Activated CD8-positive, alpha-beta memory T cell treated with anti-CD3 and anti-CD28 coated beads for 1 hour (primary cell): ENCODE data around the gene NDUFS2.
"Not testable (repeated sequence)": the region's sequence is repeated elsewhere in the genome, so short reads cannot be mapped to it uniquely, and the experiment has no call there.

ENCODE experiments used
- DNase-seq, 2 donors: peaks; one replicate each; pipeline ENCODE4 v3.0.0-alpha.2; 2020; ENCODE audit warnings: low read depth in 1 of 2; ENCODE audit errors: extremely low read depth in 1 of 2

NDUFS2 gene

DNA sequence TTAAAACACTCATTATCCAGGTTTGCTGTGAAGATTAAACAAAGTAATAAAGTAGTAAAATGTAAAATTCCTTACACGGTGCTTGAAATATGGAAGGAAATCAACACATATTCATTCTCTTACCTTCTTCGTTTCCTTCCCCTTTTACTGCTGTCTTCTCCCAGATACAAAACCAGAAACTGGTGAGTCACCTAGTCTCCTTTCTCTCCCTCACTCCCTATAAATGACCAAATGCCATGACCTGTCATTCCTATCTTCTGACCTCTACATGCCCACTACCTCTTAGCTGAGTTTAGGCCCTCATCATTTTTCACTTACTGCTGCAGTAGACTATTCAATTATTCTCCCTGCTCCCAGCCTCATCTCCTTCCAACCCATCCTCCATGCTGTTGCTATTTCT lies 40.1 kb downstream of the NDUFS2 start:
- no peak for DNase-seq

DNA sequence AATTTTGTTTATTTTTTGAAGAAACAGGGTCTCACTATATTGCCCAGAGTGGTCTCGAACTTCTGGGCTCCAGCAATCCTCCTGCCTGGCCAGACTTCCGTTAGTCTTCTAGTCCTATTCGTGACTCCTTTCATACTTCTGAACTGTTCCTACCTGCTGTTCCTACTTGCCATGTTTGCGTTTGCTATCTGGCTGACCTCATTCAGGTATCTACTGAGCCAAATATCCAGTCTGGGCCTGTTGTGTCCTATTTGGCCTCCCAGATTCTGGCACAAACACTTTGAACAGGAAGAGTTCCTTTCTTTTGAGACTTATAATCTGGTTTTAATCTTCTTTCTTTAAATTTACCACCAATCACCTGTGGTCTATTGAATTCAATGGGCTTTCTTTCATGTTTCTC lies 42.7 kb downstream of the NDUFS2 start:
- DNase-seq = no peak

DNA sequence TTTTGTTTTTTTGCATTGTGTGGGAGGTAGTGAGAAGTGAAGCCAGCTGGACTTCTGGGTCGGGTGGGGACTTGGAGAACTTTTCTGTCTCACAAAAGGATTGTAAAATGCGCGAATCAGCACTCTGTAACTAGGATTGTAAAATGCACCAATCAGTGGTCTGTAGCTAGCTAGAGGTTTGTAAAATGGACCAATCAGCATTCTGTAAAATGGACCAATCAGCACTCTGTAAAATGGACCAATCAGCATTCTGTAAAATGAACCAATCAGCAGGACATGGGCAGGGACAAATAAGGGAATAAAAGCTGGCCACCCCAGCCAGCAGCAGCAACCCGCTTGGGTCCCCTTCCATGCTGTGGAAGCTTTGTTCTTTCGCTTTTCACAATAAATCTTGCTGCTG lies 47.9 kb downstream of the NDUFS2 start:
- DNase-seq = not testable (repeated sequence)

DNA sequence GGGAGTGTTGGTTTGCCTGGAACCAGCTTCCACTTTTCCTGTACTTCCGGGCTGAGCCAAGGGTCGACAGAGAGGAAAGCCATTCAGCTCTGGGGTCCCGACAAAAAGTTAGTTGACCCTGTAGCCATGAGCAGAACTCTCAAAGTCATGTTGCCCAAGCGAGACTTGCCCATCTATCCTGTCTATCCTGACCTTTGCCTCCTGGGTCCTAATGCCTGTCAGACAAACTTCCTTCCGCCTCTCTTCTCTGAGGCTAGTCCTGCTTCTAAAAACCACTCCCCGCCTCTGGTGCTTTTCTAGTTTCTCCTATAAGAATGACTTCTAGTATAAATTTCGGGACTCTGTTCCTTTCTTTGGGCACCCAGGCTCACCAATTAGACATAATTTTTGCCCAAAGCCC lies 48.7 kb downstream of the NDUFS2 start:
- no peak for DNase-seq

DNA sequence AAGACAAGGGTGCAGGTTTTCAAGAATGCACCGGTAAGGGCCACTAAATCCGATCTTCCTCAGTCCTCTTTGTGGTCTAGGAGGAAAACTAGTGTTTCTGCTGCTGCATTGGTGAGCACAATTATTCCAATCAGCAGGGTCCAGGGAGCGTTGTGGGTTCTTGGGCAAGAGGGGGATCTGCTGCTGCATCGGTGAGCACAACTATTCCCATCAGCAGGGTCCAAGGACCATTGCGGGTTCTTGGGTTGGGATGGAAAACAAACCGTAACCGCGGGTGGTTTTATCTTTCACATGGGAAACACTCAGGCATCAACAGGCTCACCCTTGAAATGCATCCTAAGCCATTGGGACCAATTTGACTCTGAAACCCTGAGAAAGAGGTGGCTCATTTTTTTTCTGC lies 49.4 kb downstream of the NDUFS2 start:
- DNase-seq = no peak

DNA sequence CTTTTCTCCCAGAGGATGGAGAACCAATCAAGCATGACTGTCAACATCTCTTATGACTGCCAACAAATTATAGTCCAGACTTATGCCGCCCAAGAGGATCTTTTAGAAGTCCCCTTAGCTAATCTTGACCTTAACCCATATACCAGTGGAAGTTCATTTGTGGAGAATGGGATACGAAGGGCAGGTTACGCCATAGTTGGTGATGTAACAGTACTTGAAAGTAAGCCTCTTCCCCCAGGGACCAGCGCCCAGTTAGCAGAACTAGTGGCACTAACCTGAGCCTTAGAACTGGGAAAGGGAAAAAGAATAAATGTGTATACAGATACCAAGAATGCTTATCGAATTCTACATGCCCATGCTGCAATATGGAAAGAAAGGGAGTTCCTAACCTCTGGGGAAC lies 53.1 kb downstream of the NDUFS2 start:
- not testable (repeated sequence) for DNase-seq

DNA sequence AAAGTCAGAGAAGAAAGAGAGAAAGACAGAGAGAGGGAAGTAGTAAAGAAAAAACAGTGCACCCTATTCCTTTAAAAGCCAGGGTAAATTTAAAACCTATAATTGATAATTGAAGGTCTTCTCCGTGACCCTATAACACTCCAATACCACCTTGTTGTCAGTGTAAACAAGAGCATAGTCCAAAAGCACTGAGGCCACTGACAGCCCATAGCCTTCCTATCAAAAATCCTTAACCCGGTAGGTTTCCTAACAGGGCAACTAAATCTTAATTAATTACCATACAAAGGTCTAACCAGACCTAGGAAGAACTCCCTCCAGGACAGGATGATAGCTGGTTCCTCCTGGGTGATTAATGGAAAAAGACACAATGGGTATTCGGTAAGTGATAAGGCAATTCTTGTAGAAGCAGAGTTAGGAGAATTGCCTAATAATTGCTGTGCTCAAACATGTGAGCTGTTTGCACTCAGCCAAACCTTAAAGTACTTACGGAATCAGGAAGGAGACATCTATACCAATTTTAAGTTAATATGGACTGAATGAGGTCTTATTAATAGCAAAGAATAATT lies 53.9 kb downstream of the NDUFS2 start:
- not testable (repeated sequence) for DNase-seq

DNA sequence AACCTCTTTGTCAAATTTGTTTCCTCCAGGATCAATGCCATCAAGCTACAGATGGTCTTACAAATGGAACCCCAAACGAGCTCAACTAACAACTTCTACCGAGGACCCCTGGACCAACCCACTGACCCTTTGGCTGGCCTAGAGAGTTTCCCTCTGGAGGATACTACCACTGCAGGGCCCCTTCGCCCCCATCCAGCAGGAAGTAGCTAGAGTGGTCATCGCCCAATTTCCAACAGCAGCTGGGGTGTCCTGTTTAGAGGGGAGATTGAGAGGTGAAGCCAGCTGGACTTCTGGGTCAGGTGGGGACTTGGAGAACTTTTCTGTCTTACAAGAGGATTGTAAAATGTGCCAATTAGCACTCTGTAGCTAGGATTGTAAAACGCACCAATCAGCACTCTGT lies 54.9 kb downstream of the NDUFS2 start:
- DNase-seq = not testable (repeated sequence)

DNA sequence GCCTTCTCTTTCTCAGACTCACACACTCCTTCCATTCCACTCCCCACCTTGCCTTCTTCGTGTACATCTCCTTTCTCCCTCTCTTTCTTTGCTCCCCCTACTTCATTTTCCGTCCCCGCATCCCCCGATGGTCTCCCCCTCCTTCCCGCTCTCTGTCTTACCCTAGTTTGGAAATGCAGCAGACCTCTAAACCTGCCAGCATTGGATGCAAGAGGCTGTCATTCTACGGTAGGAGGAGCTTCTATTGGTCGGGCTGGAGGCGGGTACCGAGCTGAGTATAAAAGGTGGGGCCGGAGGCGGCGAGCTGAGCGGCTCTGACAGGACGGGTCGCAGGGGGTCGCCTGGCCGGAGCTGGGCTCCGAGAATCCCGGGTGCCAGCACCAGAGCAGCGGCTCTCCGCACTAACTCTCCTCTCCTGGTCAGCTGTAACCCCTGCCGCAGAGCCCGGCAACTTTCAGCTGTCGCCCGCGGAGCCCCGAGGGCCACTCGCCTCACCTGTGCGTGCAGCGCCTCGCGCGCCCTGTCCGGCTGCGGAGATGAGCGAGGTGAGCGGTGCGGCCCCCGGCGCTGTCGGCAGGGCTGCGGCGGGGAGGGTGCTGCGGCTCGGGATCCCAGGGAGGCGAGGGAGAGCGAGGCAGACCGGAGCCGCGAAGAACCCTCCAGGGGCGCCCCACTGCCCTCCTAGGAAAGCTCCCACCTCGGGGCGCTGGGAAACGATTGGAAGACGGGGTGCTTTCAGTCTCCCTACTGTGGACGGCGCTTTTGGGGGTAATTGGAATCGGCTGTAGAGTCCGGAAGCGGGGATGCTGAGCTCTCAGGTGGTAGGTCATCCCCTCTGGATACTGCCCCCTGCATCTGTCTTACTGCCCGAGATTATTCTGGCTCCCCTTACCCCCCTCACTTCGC lies 56.5 kb downstream of the NDUFS2 start, which contains the start of gene PCP4L1:
Gene PCP4L1, plus strand, starts transcription at position 307 of the 906 bp plus-strand sequence. Its CDS starts 230 bp downstream, at position 537.
- no peak for DNase-seq

DNA sequence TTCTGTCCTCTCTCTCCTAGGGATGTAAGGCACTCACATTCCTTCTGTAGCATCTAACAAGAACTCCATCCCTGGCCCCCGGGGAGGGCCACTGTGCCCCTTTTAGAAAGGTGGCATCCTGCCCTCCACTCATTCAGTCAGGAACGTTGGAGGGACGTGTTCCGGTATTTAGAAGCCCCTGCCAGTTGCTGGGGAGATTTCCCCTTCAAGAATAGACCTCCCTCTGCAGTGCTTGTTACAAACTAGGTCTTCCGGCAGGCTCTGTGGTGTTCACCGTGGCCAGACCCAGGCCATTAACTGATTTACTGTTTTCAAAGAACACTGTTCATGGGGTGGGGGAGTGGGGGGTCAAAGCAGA lies 57.2 kb downstream of the NDUFS2 start:
- no peak for DNase-seq

DNA sequence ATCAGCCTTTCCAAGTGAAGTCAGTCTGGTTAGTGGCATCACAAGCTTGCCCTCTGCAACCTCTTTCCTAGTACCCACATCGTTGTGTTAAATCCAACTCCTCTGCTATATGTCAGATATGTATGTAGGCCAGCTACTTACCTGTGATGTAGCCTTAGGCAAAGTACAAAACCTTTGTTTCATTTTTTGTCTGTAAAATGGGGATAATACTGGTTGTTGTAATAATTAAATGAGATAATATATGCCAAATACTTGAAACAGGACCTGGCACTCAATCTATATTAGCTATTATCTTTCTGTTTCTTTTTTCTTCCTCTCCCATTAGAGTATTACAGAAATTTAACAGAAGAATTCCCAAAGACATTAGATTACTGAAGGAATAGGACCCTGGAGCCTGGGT lies 57.6 kb downstream of the NDUFS2 start:
- DNase-seq = no peak

DNA sequence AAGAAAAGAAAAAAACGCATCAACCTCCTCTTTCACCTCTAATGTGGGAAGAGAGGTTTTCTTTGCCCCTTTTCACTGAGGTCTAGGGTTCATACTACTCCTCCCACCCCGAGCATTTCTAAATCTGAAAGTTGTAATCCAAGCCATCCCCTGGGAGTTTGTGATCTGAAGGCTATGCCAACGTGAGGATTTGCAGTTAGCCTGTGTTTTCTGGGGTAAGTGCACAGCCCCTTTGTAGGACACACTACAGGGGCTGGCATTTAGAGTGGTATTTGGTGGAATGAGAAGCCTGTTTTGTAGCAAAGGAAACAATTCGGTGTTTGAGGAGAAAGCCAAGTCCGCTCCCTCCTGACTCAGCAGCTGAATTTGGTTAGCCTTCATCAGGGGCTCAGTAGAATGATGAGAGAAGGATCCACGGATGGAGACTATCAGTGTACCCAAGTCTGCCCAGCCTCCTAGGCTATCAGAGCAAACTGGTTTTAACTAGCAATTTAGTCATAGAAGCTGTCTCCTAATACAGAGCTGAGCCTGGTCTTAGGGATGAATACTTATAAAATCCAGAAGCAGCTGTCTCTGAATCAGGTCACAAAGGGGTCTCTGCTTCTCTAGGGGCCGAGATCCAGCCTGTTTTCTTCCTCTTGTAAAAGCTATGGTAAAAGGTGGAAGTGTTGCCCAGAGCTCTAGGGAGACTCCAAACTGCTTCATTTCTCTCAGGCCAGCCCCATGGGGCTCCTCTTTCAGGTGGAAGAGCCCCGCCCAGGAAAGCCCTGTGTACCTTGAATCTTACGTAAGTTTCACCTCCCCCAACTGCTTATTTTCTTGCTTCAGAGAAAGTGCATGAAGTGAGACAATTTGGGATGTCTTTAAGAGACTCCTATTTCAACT lies 58.5 kb downstream of the NDUFS2 start:
- DNase-seq = no peak

DNA sequence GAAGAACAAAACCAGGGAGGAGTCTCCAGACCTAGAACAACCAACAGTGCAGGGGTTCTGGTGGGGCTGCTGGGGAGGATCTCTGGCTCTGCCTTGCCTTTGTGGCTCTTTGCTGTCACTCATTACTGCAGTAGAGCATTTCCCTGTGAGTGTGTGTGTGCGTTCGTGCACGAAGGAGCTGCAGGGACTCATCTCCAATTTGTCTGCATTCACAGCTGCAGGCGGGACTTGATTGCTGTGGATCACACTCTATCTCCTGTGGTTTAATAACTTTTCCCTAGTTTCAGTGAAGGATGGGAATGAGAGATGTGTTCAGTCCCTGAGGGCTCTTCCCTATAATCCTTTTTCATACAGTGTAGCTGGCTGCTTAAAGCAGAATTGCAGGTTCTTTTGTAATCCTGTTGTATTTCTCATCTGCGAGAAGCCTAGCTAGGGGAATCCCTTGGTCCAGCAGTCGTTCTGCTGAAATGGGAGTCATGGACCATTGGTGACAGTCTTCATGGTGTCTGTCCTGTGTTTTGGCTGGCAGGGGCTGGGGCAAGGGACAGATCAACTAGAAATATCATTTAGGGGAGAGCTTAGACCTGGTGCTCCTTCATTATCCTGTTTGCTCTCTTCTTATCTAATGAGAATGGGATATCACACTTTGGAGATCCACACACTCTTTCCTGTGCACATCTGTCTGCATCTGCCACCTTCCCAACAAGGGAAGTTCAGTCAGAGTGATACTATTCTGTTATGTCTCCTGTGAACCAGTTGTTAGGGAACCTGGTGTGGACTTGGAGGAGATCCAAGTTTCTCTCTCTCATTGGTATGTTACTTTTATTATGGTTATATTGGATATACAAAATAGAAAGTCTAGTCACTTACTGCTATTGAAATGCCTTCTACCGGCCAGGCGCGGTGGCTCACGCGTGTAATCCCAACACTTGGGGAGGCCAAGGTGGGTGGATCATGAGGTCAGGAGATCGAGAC lies 59.4 kb downstream of the NDUFS2 start:
- no peak for DNase-seq
